MM.1S (cell line): ENCODE measurements around the gene ZNF613.

ENCODE experiments used
- DNase-seq: peaks from one replicate; pipeline ENCODE4 v3.0.0-alpha.2; 2015
- H2AFZ ChIP-seq: fragments of 300-600 bp; sonication (generic); 2 replicates; pipeline ENCODE4 v1.6.0; 2016; ENCODE audit warnings: antibody characterized with exemption, low read length
- H3F3A ChIP-seq: fragments of 300-600 bp; sonication (generic); 2 replicates; pipeline ENCODE4 v1.6.1; 2016; ENCODE audit warnings: mild to moderate bottlenecking, antibody characterized with exemption, low read length, moderate library complexity, mixed read lengths; ENCODE audit not compliant: insufficient read depth
- H3K27ac ChIP-seq: fragments of 300-600 bp; sonication (generic); 2 replicates; pipeline ENCODE4 v1.5.1; 2016; ENCODE audit warnings: mild to moderate bottlenecking, low read length
- H3K27me3 ChIP-seq: fragments of 300-600 bp; sonication (generic); replicated peaks from 2 replicates; pipeline ENCODE4 v1.6.0; 2016; ENCODE audit warnings: low read length; ENCODE audit not compliant: insufficient read depth
- H3K36me3 ChIP-seq: fragments of 300-600 bp; sonication (generic); replicated peaks from 2 replicates; pipeline ENCODE4 v1.6.1; 2016; ENCODE audit warnings: mild to moderate bottlenecking, low read length, mixed read lengths; ENCODE audit not compliant: insufficient read depth
- H3K4me1 ChIP-seq: fragments of 300-600 bp; sonication (generic); 2 replicates; pipeline ENCODE4 v1.6.1; 2016; ENCODE audit warnings: low read length, mixed read lengths
- H3K4me2 ChIP-seq: fragments of 300-600 bp; sonication (generic); 2 replicates; pipeline ENCODE4 v1.6.0; 2016; ENCODE audit warnings: low read depth, low read length
- H3K4me3 ChIP-seq: fragments of 300-600 bp; sonication (generic); 2 replicates; pipeline ENCODE4 v1.5.1; 2016; ENCODE audit warnings: low read length, mixed read lengths
- H3K79me2 ChIP-seq: fragments of 300-600 bp; sonication (generic); 2 replicates; pipeline ENCODE4 v1.6.1; 2016; ENCODE audit warnings: mixed run types, low read length, mixed read lengths
- H3K9ac ChIP-seq: fragments of 300-600 bp; sonication (generic); 2 replicates; pipeline ENCODE4 v1.6.1; 2016; ENCODE audit warnings: low read length, mixed read lengths
- H3K9me2 ChIP-seq: fragments of 300-600 bp; sonication (generic); replicated peaks from 2 replicates; pipeline ENCODE4 v1.6.1; 2016; ENCODE audit warnings: mild to moderate bottlenecking, low read length, mixed read lengths; ENCODE audit not compliant: insufficient read depth
- H3K9me3 ChIP-seq: fragments of 300-600 bp; sonication (generic); replicated peaks from 2 replicates; pipeline ENCODE4 v1.6.1; 2016; ENCODE audit warnings: mild to moderate bottlenecking, low read length, mixed read lengths; ENCODE audit not compliant: insufficient read depth
- H4K20me1 ChIP-seq: fragments of 300-600 bp; sonication (generic); 2 replicates; pipeline ENCODE4 v1.6.1; 2016; ENCODE audit warnings: mild to moderate bottlenecking, low read length, moderate library complexity, mixed read lengths; ENCODE audit not compliant: insufficient read depth
- CTCF ChIP-seq: fragments of 300-600 bp; sonication (generic); IDR thresholded peaks from 2 replicates; pipeline ENCODE4 v1.5.1; 2016; ENCODE audit warnings: antibody characterized with exemption, low read length, mixed read lengths
- EZH2 ChIP-seq: fragments of 300-600 bp; sonication (generic); optimal IDR thresholded peaks from 2 replicates; pipeline ENCODE3; 2017; ENCODE audit warnings: low read depth, mild to moderate bottlenecking, antibody characterized with exemption, low read length, mixed read lengths
- EZH2phosphoT487 ChIP-seq: fragments of 300-600 bp; sonication (generic); IDR thresholded peaks from 2 replicates; pipeline ENCODE4 v1.6.1; 2018; ENCODE audit warnings: antibody characterized with exemption, low read length

Gene ZNF613

GRCh38 chr19:51926784-51927741 is at the start of gene ZNF613:
TSS of gene ZNF613 (plus strand) at chr19:51927472. CDS start at chr19:51936221, 8,749 bp downstream.
- Histone ChIP-seq H3K9me3 (no peaks in the 10 kb centered on the region), H2AFZ (peak within 1 kb of the TSS; percentile 86)
- TF ChIP-seq EZH2: no peak
- no peak for TF ChIP-seq CTCF
- no peak for TF ChIP-seq EZH2phosphoT487

GRCh38 chr19:51882518-51882917 is 44.8 kb upstream of the ZNF613 start:
- TF ChIP-seq EZH2: no peak
- no peak for TF ChIP-seq CTCF
- no peak for TF ChIP-seq EZH2phosphoT487
- Histone ChIP-seq H3K27ac (no peak overlapping the region), H3F3A (no peaks in the 10 kb centered on the region), H3K9me3 (no peaks in the 10 kb centered on the region; the same call in 1 of the 2 replicates), H2AFZ (no peak overlapping the region), H3K9ac (no peak overlapping the region), H3K4me3 (no peak overlapping the region), H3K9me2 (no peaks in the 10 kb centered on the region), H3K4me1 (no peaks in the 10 kb centered on the region), H3K4me2 (no peak overlapping the region), H4K20me1 (no peaks in the 10 kb centered on the region), H3K79me2 (no peaks in the 10 kb centered on the region), H3K36me3 (no peaks in the 10 kb centered on the region), H3K27me3 (no peaks in the 10 kb centered on the region)
- no peak for DNase-seq

More at GRCh38 chr19:51926784-51927741, at the start of gene ZNF613:
- Histone ChIP-seq H3K4me2 (peak within 1 kb of the TSS; percentile 37; the same call in 1 of the 2 replicates), H3K4me1 (no peaks in the 10 kb centered on the region), H4K20me1 (no peaks in the 10 kb centered on the region), H3K27me3 (no peaks in the 10 kb centered on the region), H3F3A (no peaks in the 10 kb centered on the region), H3K9me2 (no peaks in the 10 kb centered on the region), H3K36me3 (no peaks in the 10 kb centered on the region), H3K79me2 (no peaks in the 10 kb centered on the region), H3K27ac (no peak within 1 kb of the TSS), H3K4me3 (peak within 1 kb of the TSS; percentile 75), H3K9ac (peak within 1 kb of the TSS; percentile 48; the same call in 1 of the 2 replicates)
- peak; percentile 81 for DNase-seq

GRCh38 chr19:51884713-51885112 is 42.6 kb upstream of the ZNF613 start:
- no peaks in the 10 kb centered on the region; the same call in 1 of the 2 replicates for H3K9me3 ChIP-seq
- H3K36me3 ChIP-seq: no peaks in the 10 kb centered on the region
- no peak overlapping the region for H2AFZ ChIP-seq
- no peaks in the 10 kb centered on the region for H3K4me1 ChIP-seq
- H3K27ac ChIP-seq: no peak overlapping the region
- no peaks in the 10 kb centered on the region for H4K20me1 ChIP-seq
- no peak for DNase-seq
- no peaks in the 10 kb centered on the region for H3K27me3 ChIP-seq
- no peaks in the 10 kb centered on the region for H3K79me2 ChIP-seq
- H3K4me3 ChIP-seq: no peak overlapping the region
- no peaks in the 10 kb centered on the region for H3K9me2 ChIP-seq
- H3K4me2 ChIP-seq: no peak overlapping the region
- no peak overlapping the region for H3K9ac ChIP-seq
- no peaks in the 10 kb centered on the region for H3F3A ChIP-seq
- TF ChIP-seq EZH2: no peak
- no peak for TF ChIP-seq CTCF
- no peak for TF ChIP-seq EZH2phosphoT487
